NCI-H1105 (cell line): Measurements from ENCODE around the gene OBSL1.

ENCODE experiments used
- DNase-seq: peaks from one replicate; lab custom pipeline; 2025; lab: John Stamatoyannopoulos, UW

The OBSL1 gene

GRCh38 chr2:219565130-219566080 lies 5.9 kb downstream of the OBSL1 start:
- DNase-seq = no peak

- no peak for DNase-seq
Observed at GRCh38 chr2:219563271-219563928, 7.9 kb downstream of the OBSL1 start.

DNA sequence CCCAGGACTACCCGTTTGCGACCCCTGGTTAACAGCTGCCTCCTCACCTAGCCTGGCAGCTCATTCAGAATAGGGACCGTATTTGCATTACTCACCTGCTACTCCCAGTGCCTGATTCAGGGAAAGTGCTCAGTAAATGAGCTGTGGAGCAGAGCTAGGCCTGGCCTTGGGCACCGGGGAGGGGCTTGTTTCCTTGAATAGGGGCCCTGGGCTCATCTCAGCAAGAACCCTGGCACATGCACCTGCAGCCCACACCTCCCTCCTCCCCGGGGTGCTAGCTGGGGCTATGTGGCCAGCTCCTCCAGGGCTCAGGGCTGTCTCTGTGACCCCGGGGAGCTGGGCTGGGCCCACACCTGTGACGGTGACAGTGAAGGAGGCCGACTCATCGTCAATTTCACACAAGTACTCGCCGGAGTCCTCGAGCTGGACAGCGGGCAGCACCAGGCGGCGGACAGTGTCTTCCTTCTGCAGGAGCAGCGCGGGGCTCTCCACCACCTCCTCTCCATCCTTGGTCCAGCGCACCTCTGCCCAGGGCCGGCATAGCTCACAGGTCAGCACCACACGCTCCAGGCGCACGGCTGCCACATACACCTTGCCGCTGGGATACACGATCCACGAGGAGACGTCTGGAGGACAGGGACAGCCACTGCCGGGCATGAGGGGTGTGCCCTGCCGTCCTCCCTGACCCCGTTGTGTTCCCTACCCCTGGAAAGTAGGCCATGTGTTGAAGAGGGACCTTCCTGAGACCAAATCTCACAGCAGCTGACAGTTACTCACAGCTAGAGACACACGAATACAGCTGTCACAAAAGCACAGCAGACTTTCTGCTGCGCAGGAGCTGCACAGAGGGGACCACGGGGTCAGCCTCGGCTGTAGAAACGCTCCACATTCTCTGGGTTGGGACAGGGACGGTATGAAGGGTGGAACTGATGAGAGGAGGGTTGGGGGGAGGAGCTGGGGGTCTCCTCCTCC lies 9.0 kb downstream of the OBSL1 start:
- DNase-seq = no peak

GRCh38 chr2:219561179-219562048 lies 9.9 kb downstream of the OBSL1 start:
- no peak for DNase-seq

GRCh38 chr2:219560893-219561178 lies 10.5 kb downstream of the OBSL1 start:
- DNase-seq = no peak

GRCh38 chr2:219560037-219560892 lies 11.1 kb downstream of the OBSL1 start:
- no peak for DNase-seq

DNA sequence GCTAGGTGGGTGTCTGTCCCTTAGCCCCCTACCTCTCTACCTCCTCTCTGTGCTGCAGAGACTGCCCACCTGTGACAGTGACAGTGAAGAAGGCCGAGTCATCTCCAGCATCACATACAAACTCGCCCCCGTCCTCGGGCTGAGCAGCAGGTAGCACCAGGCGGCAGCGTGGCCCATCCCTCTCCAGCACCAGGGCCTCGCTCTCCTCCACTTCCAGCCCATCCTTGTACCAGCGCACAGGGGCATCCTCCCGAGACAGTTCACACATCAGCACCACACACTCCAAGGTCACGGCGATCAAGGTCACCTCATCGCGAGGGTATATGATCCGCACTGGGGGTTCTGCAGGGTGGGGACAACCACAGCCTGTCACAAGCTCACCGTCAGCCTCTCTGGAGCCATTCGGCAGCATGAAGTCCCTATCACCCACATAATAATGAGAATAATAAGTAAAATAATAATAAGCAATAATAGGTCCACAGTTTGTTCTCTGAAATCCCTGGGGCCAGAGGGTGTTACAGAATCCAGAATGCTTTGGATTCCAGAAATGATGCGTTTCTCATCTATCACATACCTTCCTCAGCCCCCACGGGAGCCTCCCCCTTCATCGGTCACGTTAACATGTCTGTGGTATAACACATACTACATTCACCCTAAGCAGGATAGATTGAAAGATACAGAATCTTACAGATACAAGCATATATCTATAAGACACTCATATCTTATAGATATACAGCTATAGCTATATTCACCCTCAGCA lies 12.0 kb downstream of the OBSL1 start:
- no peak for DNase-seq

DNA sequence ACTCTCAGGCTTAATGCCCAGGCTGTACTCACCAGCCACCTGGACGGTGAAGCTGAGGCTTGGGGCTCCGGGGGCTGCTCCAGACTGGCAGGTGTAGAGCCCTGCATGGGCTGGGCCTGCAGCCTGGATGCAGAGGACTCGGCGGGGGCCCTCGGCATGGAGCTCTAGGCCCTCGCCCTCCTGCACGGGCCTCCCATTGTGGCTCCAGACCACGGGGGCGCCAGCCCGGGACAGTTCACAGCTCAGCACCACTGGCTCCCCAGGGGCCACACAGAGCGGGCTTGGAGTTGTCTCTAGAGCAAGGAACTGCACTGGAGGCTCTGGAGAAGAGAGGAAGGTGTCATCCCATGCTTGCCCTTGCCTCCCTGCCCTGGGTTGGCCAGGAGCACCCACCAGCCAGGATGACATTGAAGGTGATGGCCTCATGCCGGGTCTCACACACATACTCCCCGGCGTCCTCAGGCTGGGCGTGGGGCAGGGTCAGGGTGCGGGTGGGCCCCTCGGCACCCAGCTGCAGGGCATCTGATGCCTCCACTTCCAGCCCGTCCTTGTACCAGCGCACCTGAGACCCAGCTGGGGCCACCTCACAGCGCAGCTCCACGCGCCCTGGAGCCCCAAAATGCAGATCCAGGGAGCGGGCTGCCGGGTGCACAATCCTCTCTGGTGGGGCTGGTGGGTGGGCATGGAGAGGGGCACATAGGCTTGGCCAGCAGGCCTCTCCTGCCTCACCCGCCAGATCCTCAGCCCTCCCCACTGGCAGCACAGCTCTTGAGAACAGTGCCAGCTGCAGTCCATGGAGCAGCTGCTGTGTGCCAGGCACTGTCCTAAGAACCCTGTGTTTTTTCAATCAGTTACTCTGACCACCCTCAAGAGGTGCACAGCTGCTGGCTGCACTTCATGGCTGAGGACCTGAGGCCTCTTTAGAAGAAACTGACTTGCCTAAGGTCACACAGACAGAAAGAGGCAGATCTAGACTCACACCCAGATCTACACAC lies 13.3 kb downstream of the OBSL1 start:
- DNase-seq = no peak

- DNase-seq = no peak
Observed at GRCh38 chr2:219557320-219557719, 14.0 kb downstream of the OBSL1 start.

DNA sequence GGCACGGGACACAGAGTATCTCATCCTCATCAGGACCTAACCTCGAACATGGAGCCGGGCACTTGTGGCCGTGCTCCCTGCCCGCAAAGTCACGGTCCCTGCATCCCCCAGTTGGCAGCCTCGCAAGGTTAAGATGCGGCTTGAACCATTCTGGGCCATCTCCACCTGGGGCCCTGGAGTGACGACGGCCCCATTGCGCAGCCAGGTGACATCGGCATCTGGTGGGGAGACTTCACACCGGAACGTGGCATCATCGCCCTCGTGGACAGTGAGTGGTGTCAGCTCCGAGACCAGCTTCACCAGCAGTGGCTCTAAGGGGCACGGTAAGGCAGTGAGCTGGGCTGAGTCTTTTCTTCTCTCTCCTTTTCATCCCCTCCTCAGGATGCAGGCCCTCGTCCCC lies 14.9 kb downstream of the OBSL1 start:
- no peak for DNase-seq

GRCh38 chr2:219555956-219556355 lies 15.4 kb downstream of the OBSL1 start:
- no peak for DNase-seq

GRCh38 chr2:219554350-219554749 lies 17.0 kb downstream of the OBSL1 start:
- DNase-seq = no peak

DNA sequence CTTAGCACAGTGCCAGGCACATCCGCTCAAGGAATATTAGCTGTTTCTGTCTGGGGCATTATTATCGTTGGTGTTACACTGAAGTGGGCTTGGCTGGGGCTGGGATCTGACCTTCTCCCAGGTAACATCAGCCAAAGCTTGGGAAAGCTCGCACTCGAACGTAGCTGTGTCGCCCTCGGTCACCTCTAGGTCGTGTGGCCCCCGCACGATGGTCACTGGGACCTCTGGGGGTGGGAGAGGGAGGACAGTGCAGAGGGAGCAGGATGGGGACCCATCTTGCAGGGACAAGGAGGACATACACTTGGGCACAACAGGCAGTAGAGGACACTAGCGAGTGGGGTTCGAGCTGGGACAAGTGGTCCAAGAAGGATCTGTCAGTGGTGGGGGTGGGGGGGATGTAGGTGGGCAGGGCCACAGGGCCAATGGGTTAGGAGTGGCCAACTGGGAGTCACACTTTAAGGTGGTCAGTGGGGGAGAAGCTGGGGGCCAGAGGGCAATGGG lies 17.8 kb downstream of the OBSL1 start:
- no peak for DNase-seq

GRCh38 chr2:219553168-219553417 lies 18.2 kb downstream of the OBSL1 start:
- DNase-seq = no peak

DNA sequence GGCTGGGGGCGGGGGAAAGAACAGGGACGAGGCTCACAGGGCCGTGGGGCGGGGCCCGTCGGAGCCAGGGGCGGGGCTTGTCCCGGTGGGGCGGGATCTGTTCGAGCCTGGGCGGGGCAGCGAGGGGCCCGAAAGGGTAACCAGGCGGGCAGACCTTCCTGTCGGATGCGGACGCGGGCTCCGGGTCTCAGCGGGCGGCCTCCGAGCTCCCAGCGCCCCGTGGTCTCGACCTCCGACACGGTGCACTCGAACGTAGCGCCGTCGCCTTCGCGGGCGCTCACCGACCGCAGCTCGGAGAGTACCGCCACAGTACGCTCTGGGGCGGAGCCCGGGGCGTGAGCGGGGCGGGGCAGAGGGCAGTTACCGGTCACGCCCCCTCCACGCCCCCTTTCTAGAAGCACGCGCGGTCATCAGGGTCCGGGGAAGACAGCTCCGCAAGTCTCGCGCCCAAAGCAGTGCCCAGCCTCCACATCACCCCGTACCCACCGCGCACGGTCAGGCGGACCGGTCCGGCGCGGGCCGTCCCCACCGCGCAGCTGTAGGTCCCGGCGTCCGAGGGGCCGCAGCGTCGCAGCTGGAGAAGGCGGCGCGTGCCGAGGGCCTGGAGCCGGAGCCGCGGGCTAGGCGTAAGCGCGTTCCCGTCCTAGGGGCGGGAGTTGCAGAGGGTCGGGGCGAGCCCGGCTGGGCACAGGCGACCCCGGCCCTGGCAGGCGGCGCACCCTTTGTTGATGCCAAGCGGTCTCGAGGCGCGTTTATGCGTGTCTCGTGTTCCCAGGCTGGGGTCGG lies 18.8 kb downstream of the OBSL1 start:
- peak; percentile 79 for DNase-seq

DNA sequence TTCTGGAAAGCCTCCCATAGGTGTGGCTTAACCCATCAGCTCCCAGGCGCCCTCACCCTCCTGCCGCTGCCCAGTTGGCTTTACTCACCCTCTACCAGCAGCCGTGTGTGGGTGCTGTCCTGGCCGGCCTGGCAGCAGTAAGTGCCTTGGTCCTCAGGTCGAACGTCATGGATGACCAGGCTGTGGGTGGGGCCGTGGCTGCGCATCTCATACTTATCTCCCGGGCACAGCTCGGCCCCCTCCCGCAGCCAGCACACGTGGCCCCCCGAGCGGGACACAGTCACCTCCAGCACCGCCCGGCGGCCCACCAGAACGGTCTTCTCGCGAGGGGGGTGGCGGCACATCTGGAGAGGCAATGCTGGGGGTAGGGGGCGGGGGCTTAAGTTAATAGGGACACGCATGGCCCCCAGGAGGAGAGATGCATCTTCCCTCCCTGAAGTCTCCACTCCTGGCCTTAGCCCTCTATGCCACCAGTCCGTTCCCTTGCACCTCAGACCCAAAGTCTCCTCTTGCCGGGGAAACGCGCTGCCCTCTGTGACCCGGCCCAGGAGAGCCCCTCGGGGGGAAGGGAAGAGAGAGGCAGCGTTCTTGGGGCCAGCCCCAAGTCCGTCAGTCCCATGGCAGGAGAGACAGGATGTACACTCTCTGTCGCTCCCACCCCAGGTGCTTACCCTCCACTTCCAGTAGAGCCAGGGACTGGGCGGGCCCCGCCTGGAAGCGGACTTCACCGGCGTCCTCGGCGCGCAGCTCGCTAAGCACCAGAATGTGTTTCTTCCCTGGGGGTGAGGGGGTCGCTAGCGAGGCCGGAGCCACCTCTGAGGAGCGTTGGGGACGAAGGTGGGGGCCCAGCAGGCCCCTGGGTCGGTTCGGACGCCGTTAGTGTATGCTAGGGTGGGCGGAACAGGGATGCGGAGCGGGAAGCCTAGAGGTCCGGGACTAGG lies 19.6 kb downstream of the OBSL1 start:
- DNase-seq = no peak

GRCh38 chr2:219549619-219550018 lies 21.7 kb downstream of the OBSL1 start:
- DNase-seq = no peak
